ENCODE results near the gene USP48.

The USP48 gene

GRCh38 chr1:21667348-21668231 lies 115.4 kb downstream of the USP48 start:
- H3K27ac ChIP-seq (ENCODE audit: low read depth, low read length), result no peak overlapping the region
- no peak overlapping the region for H3K9ac ChIP-seq (ENCODE audit: low read length in 5 of 5)
- no peaks in the 10 kb centered on the region for H3K9me3 ChIP-seq (ENCODE audit: control insufficient read depth in 5 of 5, low read length in 5 of 5)
- peaks cover 0 to 30% (median 28%) of the 10 kb centered on the region in 5 donors for H3K4me1 ChIP-seq (ENCODE audit: control insufficient read depth in 5 of 5, insufficient read depth in 5 of 5, low read length in 5 of 5)
- H3K4me3 ChIP-seq (ENCODE audit: low read depth in 1 of 5, low read length in 5 of 5), result no peak overlapping the region
- peaks cover 27 to 68% (median 52%) of the 10 kb centered on the region in 5 donors for H3K27me3 ChIP-seq (ENCODE audit: control insufficient read depth in 5 of 5, insufficient read depth in 4 of 5, low read length in 5 of 5)
- no peaks in the 10 kb centered on the region for H3K36me3 ChIP-seq (ENCODE audit: control insufficient read depth in 5 of 5, insufficient read depth in 5 of 5, low read length in 5 of 5)

GRCh38 chr1:21666576-21667320 lies 116.2 kb downstream of the USP48 start:
- Histone ChIP-seq H3K9me3 (ENCODE audit: control insufficient read depth in 5 of 5, low read length in 5 of 5) (no peaks in the 10 kb centered on the region), H3K36me3 (ENCODE audit: control insufficient read depth in 5 of 5, insufficient read depth in 5 of 5, low read length in 5 of 5) (no peaks in the 10 kb centered on the region), H3K27me3 (ENCODE audit: control insufficient read depth in 5 of 5, insufficient read depth in 4 of 5, low read length in 5 of 5) (peaks cover 27 to 75% (median 56%) of the 10 kb centered on the region in 5 donors), H3K4me1 (ENCODE audit: control insufficient read depth in 5 of 5, insufficient read depth in 5 of 5, low read length in 5 of 5) (peaks cover 0 to 24% (median 22%) of the 10 kb centered on the region in 5 donors), H3K4me3 (ENCODE audit: low read depth in 1 of 5, low read length in 5 of 5) (no peak overlapping the region), H3K27ac (ENCODE audit: low read depth, low read length) (no peak overlapping the region), H3K9ac (ENCODE audit: low read length in 5 of 5) (no peak overlapping the region)

- Histone ChIP-seq H3K27me3 (ENCODE audit: control insufficient read depth in 5 of 5, insufficient read depth in 4 of 5, low read length in 5 of 5) (peaks cover 27 to 80% (median 57%) of the 10 kb centered on the region in 5 donors), H3K9me3 (ENCODE audit: control insufficient read depth in 5 of 5, low read length in 5 of 5) (no peaks in the 10 kb centered on the region), H3K27ac (ENCODE audit: low read depth, low read length) (no peak overlapping the region), H3K9ac (ENCODE audit: low read length in 5 of 5) (no peak overlapping the region), H3K36me3 (ENCODE audit: control insufficient read depth in 5 of 5, insufficient read depth in 5 of 5, low read length in 5 of 5) (no peaks in the 10 kb centered on the region), H3K4me1 (ENCODE audit: control insufficient read depth in 5 of 5, insufficient read depth in 5 of 5, low read length in 5 of 5) (peaks cover 0 to 24% (median 22%) of the 10 kb centered on the region in 5 donors), H3K4me3 (ENCODE audit: low read depth in 1 of 5, low read length in 5 of 5) (no peak overlapping the region)
Measured at GRCh38 chr1:21665711-21666575, 117.0 kb downstream of the USP48 start.

DNA sequence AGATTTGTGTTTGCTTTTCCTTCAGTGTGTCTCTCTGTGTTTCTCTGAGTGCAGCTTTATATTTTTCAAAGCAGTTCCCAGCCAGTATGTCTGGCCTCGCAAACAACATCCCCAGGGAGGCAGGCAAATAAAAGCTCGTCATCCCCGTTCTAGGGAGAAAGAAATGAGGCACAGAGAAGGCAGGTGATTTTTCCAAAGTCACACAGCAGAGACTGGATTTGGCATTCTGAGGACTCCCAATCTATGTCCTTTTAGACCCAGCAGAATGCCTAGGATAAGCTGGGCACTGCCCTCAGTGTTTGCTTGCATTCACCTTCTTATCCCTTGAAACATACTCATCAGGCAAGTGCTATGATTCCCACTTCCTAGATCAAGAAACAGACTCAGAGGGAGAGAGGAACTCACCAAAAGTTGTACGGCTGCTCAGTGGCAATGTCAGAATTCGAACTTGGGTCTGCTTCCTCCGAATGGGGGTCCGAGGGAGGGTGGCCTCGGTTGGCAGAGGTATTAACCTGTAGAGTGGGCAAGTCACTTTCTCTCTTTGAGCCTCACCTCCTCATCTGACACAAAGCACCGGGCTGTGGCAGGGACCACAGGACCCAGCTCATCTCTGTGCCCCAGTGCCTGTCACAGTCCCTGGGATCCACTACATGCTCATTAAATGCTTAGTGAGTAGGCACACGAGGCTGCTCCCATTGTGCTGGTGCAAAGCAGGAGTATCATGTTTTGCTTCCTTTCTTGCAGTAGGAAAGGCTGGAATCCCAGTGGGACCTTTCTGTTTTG lies 118.0 kb downstream of the USP48 start:
- Histone ChIP-seq H3K9me3 (ENCODE audit: control insufficient read depth in 5 of 5, low read length in 5 of 5) (no peaks in the 10 kb centered on the region), H3K27ac (ENCODE audit: low read depth, low read length) (no peak overlapping the region), H3K9ac (ENCODE audit: low read length in 5 of 5) (no peak overlapping the region), H3K4me1 (ENCODE audit: control insufficient read depth in 5 of 5, insufficient read depth in 5 of 5, low read length in 5 of 5) (peaks cover 0 to 21% (median 18%) of the 10 kb centered on the region in 5 donors), H3K36me3 (ENCODE audit: control insufficient read depth in 5 of 5, insufficient read depth in 5 of 5, low read length in 5 of 5) (no peaks in the 10 kb centered on the region), H3K4me3 (ENCODE audit: low read depth in 1 of 5, low read length in 5 of 5) (no peak overlapping the region), H3K27me3 (ENCODE audit: control insufficient read depth in 5 of 5, insufficient read depth in 4 of 5, low read length in 5 of 5) (peaks cover 27 to 81% (median 54%) of the 10 kb centered on the region in 5 donors)

DNA sequence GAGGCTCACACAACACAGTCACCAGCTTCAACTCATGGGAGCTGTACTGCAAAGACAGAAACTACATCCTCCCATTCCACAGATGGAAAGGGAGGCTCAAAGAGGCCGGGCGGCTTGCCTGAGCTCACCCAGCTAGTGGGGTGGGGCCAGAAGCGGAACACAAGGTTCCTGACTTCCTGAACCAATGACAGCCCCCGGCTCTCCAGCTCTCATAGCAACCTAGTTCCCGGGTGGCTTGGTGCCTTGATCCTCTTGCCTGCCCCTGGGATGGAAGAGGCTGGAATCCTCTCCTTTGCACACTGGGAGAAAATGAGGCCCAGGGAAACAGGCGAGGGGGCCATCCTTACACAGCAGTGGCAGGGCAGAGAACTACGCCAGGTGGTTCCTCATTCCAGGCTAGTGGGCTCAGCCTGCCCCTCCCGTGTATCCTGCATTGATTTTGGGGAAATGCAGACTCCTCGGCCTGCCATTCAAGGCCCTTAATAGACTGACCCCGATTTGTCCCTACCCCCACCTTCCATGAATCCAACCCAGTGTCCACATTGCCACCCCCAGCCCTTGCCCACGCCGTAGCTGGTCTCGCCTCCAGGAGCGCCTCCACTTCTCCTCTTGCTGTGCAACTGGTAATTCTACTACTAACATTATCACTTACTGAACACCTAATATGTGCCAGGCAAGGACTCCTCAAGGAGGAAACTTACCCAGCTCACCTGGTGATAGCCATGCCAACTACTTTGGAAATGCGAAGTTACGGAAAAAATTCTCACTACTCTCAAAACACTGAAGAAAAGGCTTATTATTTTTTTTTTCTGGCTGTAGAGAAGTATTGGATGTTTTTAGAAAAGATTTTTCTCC lies 118.8 kb downstream of the USP48 start:
- Histone ChIP-seq H3K4me3 (ENCODE audit: low read depth in 1 of 5, low read length in 5 of 5) (no peak overlapping the region), H3K4me1 (ENCODE audit: control insufficient read depth in 5 of 5, insufficient read depth in 5 of 5, low read length in 5 of 5) (peaks cover 0 to 17% (median 10%) of the 10 kb centered on the region in 5 donors), H3K27ac (ENCODE audit: low read depth, low read length) (no peak overlapping the region)

GRCh38 chr1:21663248-21663950 lies 119.5 kb downstream of the USP48 start:
- Histone ChIP-seq H3K9me3 (ENCODE audit: control insufficient read depth in 5 of 5, low read length in 5 of 5) (no peaks in the 10 kb centered on the region), H3K36me3 (ENCODE audit: control insufficient read depth in 5 of 5, insufficient read depth in 5 of 5, low read length in 5 of 5) (no peaks in the 10 kb centered on the region), H3K9ac (ENCODE audit: low read length in 5 of 5) (no peak overlapping the region), H3K4me3 (ENCODE audit: low read depth in 1 of 5, low read length in 5 of 5) (no peak overlapping the region), H3K4me1 (ENCODE audit: control insufficient read depth in 5 of 5, insufficient read depth in 5 of 5, low read length in 5 of 5) (peaks cover 0 to 10% (median 3%) of the 10 kb centered on the region in 5 donors), H3K27me3 (ENCODE audit: control insufficient read depth in 5 of 5, insufficient read depth in 4 of 5, low read length in 5 of 5) (peaks cover 28 to 72% (median 53%) of the 10 kb centered on the region in 5 donors), H3K27ac (ENCODE audit: low read depth, low read length) (no peak overlapping the region)

More for the DNA sequence above, 118.8 kb downstream of the USP48 start:
- H3K27me3 ChIP-seq (ENCODE audit: control insufficient read depth in 5 of 5, insufficient read depth in 4 of 5, low read length in 5 of 5), result peaks cover 33 to 80% (median 57%) of the 10 kb centered on the region in 5 donors
- no peaks in the 10 kb centered on the region for H3K36me3 ChIP-seq (ENCODE audit: control insufficient read depth in 5 of 5, insufficient read depth in 5 of 5, low read length in 5 of 5)
- no peaks in the 10 kb centered on the region for H3K9me3 ChIP-seq (ENCODE audit: control insufficient read depth in 5 of 5, low read length in 5 of 5)
- no peak overlapping the region for H3K9ac ChIP-seq (ENCODE audit: low read length in 5 of 5)

GRCh38 chr1:21662426-21663247 lies 120.3 kb downstream of the USP48 start:
- Histone ChIP-seq H3K4me1 (ENCODE audit: control insufficient read depth in 5 of 5, insufficient read depth in 5 of 5, low read length in 5 of 5) (peaks cover 0 to 4% (median 0%) of the 10 kb centered on the region in 5 donors), H3K27me3 (ENCODE audit: control insufficient read depth in 5 of 5, insufficient read depth in 4 of 5, low read length in 5 of 5) (peaks cover 21 to 64% (median 45%) of the 10 kb centered on the region in 5 donors), H3K9ac (ENCODE audit: low read length in 5 of 5) (no peak overlapping the region), H3K36me3 (ENCODE audit: control insufficient read depth in 5 of 5, insufficient read depth in 5 of 5, low read length in 5 of 5) (no peaks in the 10 kb centered on the region), H3K9me3 (ENCODE audit: control insufficient read depth in 5 of 5, low read length in 5 of 5) (no peaks in the 10 kb centered on the region), H3K27ac (ENCODE audit: low read depth, low read length) (no peak overlapping the region), H3K4me3 (ENCODE audit: low read depth in 1 of 5, low read length in 5 of 5) (no peak overlapping the region)

DNA sequence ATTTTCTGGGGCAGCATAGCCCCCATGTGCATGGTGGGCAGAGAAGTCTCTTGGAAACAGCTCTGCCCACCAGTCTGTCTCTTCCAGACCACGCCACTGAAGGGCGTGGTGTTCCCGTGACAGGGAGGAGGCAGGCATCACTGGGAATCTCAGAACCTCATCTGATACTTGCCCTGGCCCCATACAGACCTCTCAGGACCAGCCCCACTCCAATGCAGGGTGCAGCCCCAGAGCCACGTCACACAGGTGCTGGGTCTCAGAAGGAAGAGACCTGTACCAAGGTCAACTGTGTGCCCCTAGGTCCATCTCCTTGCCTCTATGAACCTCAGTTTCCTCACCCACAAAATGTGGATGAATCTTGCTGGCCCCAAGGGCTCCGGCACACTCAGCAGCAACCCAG lies 121.1 kb downstream of the USP48 start:
- H3K36me3 ChIP-seq (ENCODE audit: control insufficient read depth in 5 of 5, insufficient read depth in 5 of 5, low read length in 5 of 5), result no peaks in the 10 kb centered on the region
- H3K9me3 ChIP-seq (ENCODE audit: control insufficient read depth in 5 of 5, low read length in 5 of 5), result no peaks in the 10 kb centered on the region
- H3K27ac ChIP-seq (ENCODE audit: low read depth, low read length), result no peak overlapping the region
- H3K9ac ChIP-seq (ENCODE audit: low read length in 5 of 5), result no peak overlapping the region
- no peak overlapping the region for H3K4me3 ChIP-seq (ENCODE audit: low read depth in 1 of 5, low read length in 5 of 5)
- peaks cover 0 to 4% (median 0%) of the 10 kb centered on the region in 5 donors for H3K4me1 ChIP-seq (ENCODE audit: control insufficient read depth in 5 of 5, insufficient read depth in 5 of 5, low read length in 5 of 5)
- H3K27me3 ChIP-seq (ENCODE audit: control insufficient read depth in 5 of 5, insufficient read depth in 4 of 5, low read length in 5 of 5), result peaks cover 21 to 57% (median 38%) of the 10 kb centered on the region in 5 donors
